Mesendoderm (in vitro differentiated cells): ENCODE results near the gene PHF12.
"Not testable (repeated sequence)": the region's sequence is repeated elsewhere in the genome, so short reads cannot be mapped to it uniquely, and the experiment has no call there.

Experiments used
- DNase-seq: peaks from one replicate; pipeline ENCODE4 v3.0.0; 2013
- H2AK5ac ChIP-seq: 2 replicates; pipeline ENCODE4 v1.6.1; 2013; ENCODE audit warnings: low read length, inconsistent platforms
- H2BK120ac ChIP-seq: 2 replicates; pipeline ENCODE4 v1.6.1; 2013; ENCODE audit warnings: low read depth, mild to moderate bottlenecking, low read length, moderate library complexity, mixed read lengths
- H2BK15ac ChIP-seq: replicated peaks from 2 replicates; pipeline ENCODE4 v1.6.1; 2013; ENCODE audit warnings: low read depth, mild to moderate bottlenecking, moderate library complexity
- H2BK5ac ChIP-seq: 2 replicates; pipeline ENCODE4 v1.6.1; 2013; ENCODE audit warnings: low read length, inconsistent platforms
- H3K18ac ChIP-seq: 2 replicates; pipeline ENCODE4 v1.6.1; 2013; ENCODE audit warnings: mild to moderate bottlenecking, low read length, mixed read lengths
- H3K23ac ChIP-seq: one replicate; pipeline ENCODE4 v1.6.1; 2013; ENCODE audit warnings: low read length
- H3K27ac ChIP-seq: 2 replicates; pipeline ENCODE4 v1.5.1; 2013; ENCODE audit warnings: low read depth, mild to moderate bottlenecking, inconsistent platforms, low read length, moderate library complexity
- H3K27me3 ChIP-seq: 2 replicates; pipeline ENCODE4 v1.6.1; 2013; ENCODE audit warnings: low read length, control low read depth, mild to moderate bottlenecking, inconsistent platforms; ENCODE audit not compliant: insufficient read depth, poor library complexity
- H3K36me3 ChIP-seq: 2 replicates; pipeline ENCODE4 v1.6.1; 2013; ENCODE audit warnings: low read length, inconsistent platforms; ENCODE audit not compliant: control insufficient read depth, insufficient read depth
- H3K4ac ChIP-seq: one replicate; pipeline ENCODE4 v1.6.1; 2013; ENCODE audit warnings: low read depth, mild to moderate bottlenecking, low read length, moderate library complexity
- H3K4me1 ChIP-seq: 2 replicates; pipeline ENCODE4 v1.6.1; 2013; ENCODE audit warnings: low read depth, low read length, inconsistent platforms; ENCODE audit not compliant: control insufficient read depth
- H3K4me2 ChIP-seq: 2 replicates; pipeline ENCODE4 v1.6.1; 2013; ENCODE audit warnings: low read length
- H3K4me3 ChIP-seq: 2 replicates; pipeline ENCODE4 v1.5.1; 2013; ENCODE audit warnings: mild to moderate bottlenecking, low read length
- H3K56ac ChIP-seq: one replicate; pipeline ENCODE4 v1.6.1; 2013; ENCODE audit warnings: low read length
- H3K79me1 ChIP-seq: 2 replicates; pipeline ENCODE4 v1.6.1; 2013; ENCODE audit warnings: low read length, inconsistent platforms
- H3K79me2 ChIP-seq: 2 replicates; pipeline ENCODE4 v1.6.1; 2013; ENCODE audit warnings: mild to moderate bottlenecking, low read length; ENCODE audit not compliant: control insufficient read depth, insufficient read depth
- H3K9ac ChIP-seq: 2 replicates; pipeline ENCODE4 v1.6.1; 2013; ENCODE audit warnings: low read length, inconsistent platforms
- H4K5ac ChIP-seq: one replicate; pipeline ENCODE4 v1.6.1; 2013; ENCODE audit warnings: low read length
- H4K8ac ChIP-seq: one replicate; pipeline ENCODE4 v1.6.1; 2013; ENCODE audit warnings: low read depth, mild to moderate bottlenecking, control low read depth, low read length, moderate library complexity
- WGBS: extraction: QIAGEN DNeasy Blood & Tissue Kit; methylation state at CpG from one replicate; pipeline ENCODE4 v1.1.7; 2013; ENCODE audit warnings: low lambda C conversion rate, missing lambda C conversion rate; ENCODE audit not compliant: insufficient coverage; ENCODE audit errors: extremely low coverage; 5-methylcytosine and 5-hydroxymethylcytosine counted together

PHF12 gene

GRCh38 chr17:28906706-28907438 is 44.4 kb downstream of the PHF12 start:
- Histone ChIP-seq H3K79me1 (no peaks in the 10 kb centered on the region), H3K18ac (no peak overlapping the region), H3K23ac (no peak overlapping the region), H3K4ac (no peak overlapping the region), H3K4me2 (no peak overlapping the region), H4K8ac (no peak overlapping the region), H4K5ac (no peak overlapping the region), H3K4me1 (peaks cover under 1% of the 10 kb centered on the region), H3K4me3 (no peak overlapping the region), H3K36me3 (peaks cover 35% of the 10 kb centered on the region), H2BK15ac (no peak overlapping the region), H3K27ac (no peak overlapping the region), H3K27me3 (no peaks in the 10 kb centered on the region), H3K9ac (no peak overlapping the region), H3K79me2 (no peaks in the 10 kb centered on the region), H2BK120ac (no peak overlapping the region), H2BK5ac (no peak overlapping the region), H3K56ac (no peak overlapping the region), H2AK5ac (no peak overlapping the region)
- WGBS: no CpG with 5 or more reads among the region's 7 CpGs
- no peak for DNase-seq

- Histone ChIP-seq H3K4me3 (no peak overlapping the region), H3K4me1 (peaks cover 3% of the 10 kb centered on the region), H4K5ac (no peak overlapping the region), H2BK5ac (no peak overlapping the region), H3K18ac (no peak overlapping the region), H3K27ac (no peak overlapping the region), H2BK15ac (no peak overlapping the region), H3K9ac (no peak overlapping the region), H3K79me1 (no peaks in the 10 kb centered on the region), H2AK5ac (no peak overlapping the region), H3K27me3 (no peaks in the 10 kb centered on the region), H3K56ac (no peak overlapping the region), H3K4me2 (no peak overlapping the region), H3K23ac (no peak overlapping the region), H3K36me3 (peaks cover 32% of the 10 kb centered on the region), H3K79me2 (no peaks in the 10 kb centered on the region), H4K8ac (no peak overlapping the region), H3K4ac (no peak overlapping the region), H2BK120ac (no peak overlapping the region)
- no CpG with 5 or more reads among the region's 9 CpGs for WGBS
- DNase-seq: no peak
Observed at GRCh38 chr17:28906276-28906675, 45.0 kb downstream of the PHF12 start.

- DNase-seq: no peak
- H4K8ac ChIP-seq: no peak overlapping the region
- H3K4me3 ChIP-seq: no peak overlapping the region
- H3K56ac ChIP-seq: no peak overlapping the region
- no peaks in the 10 kb centered on the region for H3K79me1 ChIP-seq
- H2AK5ac ChIP-seq: no peak overlapping the region
- no peak overlapping the region for H3K9ac ChIP-seq
- no CpG with 5 or more reads among the region's 4 CpGs for WGBS
- no peak overlapping the region for H3K27ac ChIP-seq
- no peaks in the 10 kb centered on the region for H3K27me3 ChIP-seq
- H3K4ac ChIP-seq: no peak overlapping the region
- H3K36me3 ChIP-seq: peaks cover 20% of the 10 kb centered on the region
- no peak overlapping the region for H4K5ac ChIP-seq
- H2BK120ac ChIP-seq: no peak overlapping the region
- H2BK15ac ChIP-seq: no peak overlapping the region
- no peak overlapping the region for H3K23ac ChIP-seq
- H3K4me2 ChIP-seq: no peak overlapping the region
- no peak overlapping the region for H2BK5ac ChIP-seq
- no peaks in the 10 kb centered on the region for H3K79me2 ChIP-seq
- H3K4me1 ChIP-seq: peaks cover 3% of the 10 kb centered on the region
- H3K18ac ChIP-seq: no peak overlapping the region
Observed at GRCh38 chr17:28904800-28905199, 46.5 kb downstream of the PHF12 start.

- no CpG with 5 or more reads among the region's 5 CpGs for WGBS
- not testable (repeated sequence) for H3K4me3 ChIP-seq
Observed at GRCh38 chr17:28903546-28903841, 47.8 kb downstream of the PHF12 start.

GRCh38 chr17:28902819-28903545 is 48.3 kb downstream of the PHF12 start, which contains the start of gene DHRS13:
Gene DHRS13, minus strand, starts transcription at chr17:28903079. Its CDS starts 135 bp downstream, at chr17:28902944.
- peak within 1 kb of the TSS; percentile 80 for H3K23ac ChIP-seq
- peak within 1 kb of the TSS; percentile 22 for H3K18ac ChIP-seq

More at GRCh38 chr17:28903546-28903841, 47.8 kb downstream of the PHF12 start:
- H3K79me1 ChIP-seq, H2AK5ac ChIP-seq, H2BK15ac ChIP-seq, H3K9ac ChIP-seq, H3K18ac ChIP-seq, H4K5ac ChIP-seq, H3K56ac ChIP-seq, H3K27me3 ChIP-seq, H3K4ac ChIP-seq, H3K27ac ChIP-seq, DNase-seq, H4K8ac ChIP-seq, H3K4me1 ChIP-seq, H2BK120ac ChIP-seq, H3K23ac ChIP-seq, H2BK5ac ChIP-seq, H3K79me2 ChIP-seq: not testable (repeated sequence)
- peak overlapping the region; percentile 8 for H3K4me2 ChIP-seq
- H3K36me3 ChIP-seq: peaks cover 14% of the 10 kb centered on the region

More at GRCh38 chr17:28902819-28903545, 48.3 kb downstream of the PHF12 start, which contains the start of gene DHRS13:
- Histone ChIP-seq H3K27ac (peak within 1 kb of the TSS; percentile 33), H2BK120ac (no peak within 1 kb of the TSS), H3K27me3 (no peaks in the 10 kb centered on the region), H3K4me2 (peak within 1 kb of the TSS; percentile 89), H3K56ac (peak within 1 kb of the TSS; percentile 96), H3K36me3 (peaks cover 12% of the 10 kb centered on the region), H4K8ac (no peak within 1 kb of the TSS), H2AK5ac (no peak within 1 kb of the TSS), H3K9ac (peak within 1 kb of the TSS; percentile 86), H2BK15ac (no peak within 1 kb of the TSS), H4K5ac (no peak within 1 kb of the TSS), H2BK5ac (no peak within 1 kb of the TSS), H3K4me3 (peak within 1 kb of the TSS; percentile 85), H3K79me2 (no peaks in the 10 kb centered on the region), H3K4ac (peak within 1 kb of the TSS; percentile 41), H3K79me1 (no peaks in the 10 kb centered on the region), H3K4me1 (peaks cover 3% of the 10 kb centered on the region)
- no CpG with 5 or more reads among the region's 55 CpGs for WGBS
- DNase-seq: peak; percentile 98
